Lung microvascular endothelial cell (primary cell): ENCODE data around the gene BLOC1S3. TPM values are rescaled to one million over a fixed set of nuclear protein-coding genes. Genes with fewer than 3 reads are reported as not detected.
A peak's percentile ranks its signal among the peaks of the same experiment; 100 is the strongest.

ENCODE experiments used
- DNase-seq, 2 donors: peaks; one replicate each; pipeline versions ENCODE4 v3.0.0 to v3.0.0-alpha.2; 2010; ENCODE audit warnings: low read depth in 2 of 2
- total RNA-seq: library from RNA; depleted of rRNA; stranded (reverse); fragments of >200 nt; gene quantifications from 2 replicates; pipeline ENCODE4 v1.2.1, GENCODE V29; 2014

BLOC1S3 gene
- total RNA-seq, 1 donor from 2014 or later: 3.8 TPM

GRCh38 chr19:45161738-45162607, 16.6 kb upstream of the BLOC1S3 start:
- DNase-seq: peak; percentile 38 to 82

GRCh38 chr19:45162608-45163143, 15.9 kb upstream of the BLOC1S3 start:
- DNase-seq: no peak

DNA sequence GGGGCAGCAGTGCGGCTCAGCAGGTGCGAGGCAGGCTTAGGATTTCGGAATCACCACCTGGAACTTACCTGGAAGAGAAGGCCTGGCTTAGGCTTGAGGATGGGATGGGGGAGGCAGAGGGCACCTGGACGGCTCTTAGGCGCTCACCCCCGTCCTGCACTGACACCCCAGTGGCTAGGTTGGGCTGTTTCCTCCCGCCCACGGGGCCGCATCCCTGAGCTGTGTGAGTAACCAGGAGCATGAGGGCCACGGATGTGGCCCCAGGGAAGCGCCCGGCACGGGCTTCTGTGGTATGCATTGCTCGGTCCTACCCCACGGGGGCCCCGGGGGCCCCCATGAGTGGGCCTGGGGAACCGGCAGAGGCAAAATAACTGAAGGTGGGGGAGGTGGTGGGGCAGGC, 15.4 kb upstream of the BLOC1S3 start:
- no peak for DNase-seq

DNA sequence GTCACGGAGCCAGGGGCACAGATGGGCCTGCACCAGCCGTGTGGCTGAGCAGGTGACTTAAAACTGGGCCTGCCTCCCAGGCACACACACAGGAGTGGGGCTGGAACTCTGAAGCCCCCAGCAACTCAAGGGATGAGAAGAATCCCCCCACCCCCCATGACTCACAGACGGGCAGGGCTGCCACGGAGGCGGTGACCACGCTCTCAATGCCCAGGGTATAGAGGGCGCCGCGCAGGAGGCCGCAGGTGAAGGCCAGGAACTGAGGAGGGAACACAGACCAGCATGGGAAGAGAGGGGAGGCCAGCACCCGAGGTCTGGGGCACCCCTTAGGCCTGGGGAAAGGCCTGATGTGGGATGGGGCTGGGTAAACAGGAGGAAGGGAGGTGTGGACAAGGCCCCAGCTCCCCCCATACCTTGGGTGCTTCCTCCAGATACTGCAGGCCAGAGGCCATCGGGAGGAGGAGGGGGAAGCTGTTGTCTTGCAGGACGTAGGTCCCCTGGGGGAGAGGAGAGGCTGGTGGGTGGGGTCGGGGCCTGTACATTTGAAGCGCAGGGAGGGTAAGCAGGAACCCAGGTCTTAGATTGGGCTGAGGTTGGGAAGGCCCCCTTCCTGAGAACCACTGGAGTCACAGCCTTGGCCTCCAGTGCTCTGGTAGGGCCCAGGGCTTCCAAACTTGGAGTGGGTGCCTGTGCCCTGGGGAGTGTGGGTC, 14.7 kb upstream of the BLOC1S3 start:
- no peak for DNase-seq

DNA sequence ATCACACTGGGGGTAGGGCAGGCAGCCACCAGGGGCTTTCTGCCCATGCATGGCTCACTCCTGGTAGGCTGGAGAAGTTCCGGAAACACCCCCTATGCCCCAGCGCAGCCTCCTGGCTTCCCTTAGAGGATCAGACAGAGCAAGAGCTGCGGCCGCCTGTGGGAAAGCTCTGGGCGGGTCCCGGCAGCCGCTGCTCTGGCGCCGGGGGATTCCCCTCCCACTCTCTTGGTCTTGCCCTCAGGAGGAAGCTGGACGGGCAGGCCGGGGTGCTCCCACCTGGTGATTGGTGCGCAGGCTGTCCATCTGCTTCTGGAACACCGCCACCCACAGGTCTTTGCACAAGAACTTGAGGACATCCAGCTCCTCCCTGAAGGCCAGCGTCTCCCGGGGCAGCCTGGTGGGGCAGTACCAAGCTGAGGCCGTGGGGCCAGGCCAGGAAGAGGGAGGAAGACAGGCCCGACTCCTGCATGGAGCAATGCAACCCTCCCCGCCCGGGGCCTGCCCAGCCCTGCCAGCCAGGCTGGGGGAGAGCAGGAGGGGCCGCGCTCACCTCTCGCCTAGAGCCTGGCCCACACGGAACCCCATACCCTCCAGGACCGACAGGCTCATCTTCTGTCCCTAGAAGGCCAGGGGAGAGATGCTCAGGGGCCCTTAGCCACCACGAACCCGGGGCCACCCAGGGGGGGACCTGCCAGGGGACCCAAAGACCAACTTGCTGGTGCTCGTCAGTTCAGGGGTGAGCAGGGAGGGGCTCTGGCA, 13.8 kb upstream of the BLOC1S3 start:
- peak; percentile 22 to 51 for DNase-seq

GRCh38 chr19:45166723-45167252, 11.8 kb upstream of the BLOC1S3 start:
- DNase-seq: peak; percentile 14 to 50

- no peak for DNase-seq
Measured at GRCh38 chr19:45168767-45169351, 9.7 kb upstream of the BLOC1S3 start.

GRCh38 chr19:45169602-45170001, 9.0 kb upstream of the BLOC1S3 start:
- DNase-seq: no peak

DNA sequence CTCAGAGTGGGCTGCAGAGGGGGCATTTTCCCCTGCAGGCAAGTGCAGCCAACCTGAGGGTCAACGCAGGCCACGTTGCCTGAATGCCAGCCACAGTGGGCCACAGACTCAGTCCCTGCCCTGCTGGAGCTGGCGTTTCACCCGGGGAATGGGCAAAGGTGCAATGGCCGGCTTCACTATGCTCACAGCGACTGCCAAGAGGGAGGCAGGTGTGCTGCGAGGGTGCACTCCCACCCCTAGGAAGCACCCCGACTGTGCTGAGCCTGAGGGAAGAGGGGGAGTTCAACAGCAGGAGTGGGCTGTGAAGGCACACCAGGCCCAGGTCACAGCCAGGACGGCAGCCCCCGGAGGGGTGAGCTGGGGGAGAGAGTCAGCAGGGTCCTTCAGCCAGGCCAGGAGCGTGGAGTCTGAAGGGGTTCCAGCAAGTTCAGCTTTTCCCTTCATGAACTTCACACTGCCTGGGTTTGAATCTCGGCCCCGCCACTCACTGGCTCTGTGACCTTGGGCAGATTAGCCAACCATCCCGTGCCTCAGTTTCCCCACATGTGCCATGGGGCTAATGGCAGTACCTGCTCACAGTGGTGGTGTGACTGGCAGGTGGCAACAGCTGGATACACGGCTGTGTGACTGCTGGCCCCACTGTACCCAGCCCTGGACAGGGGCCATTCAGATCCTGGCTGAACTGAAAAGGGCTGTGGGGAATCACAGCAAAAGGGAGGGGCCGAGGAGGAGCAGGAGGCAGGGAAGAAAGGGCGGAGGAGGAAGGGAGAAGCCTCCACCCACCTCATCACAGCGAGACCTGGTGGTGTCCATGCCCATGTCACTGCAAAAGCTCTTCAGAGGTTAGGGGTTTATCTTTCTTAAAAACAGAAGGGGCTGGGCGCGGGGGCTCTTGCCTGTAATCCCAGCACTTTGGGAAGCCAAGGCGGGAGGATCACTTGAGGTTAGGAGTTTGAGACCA, 8.2 kb upstream of the BLOC1S3 start:
- no peak for DNase-seq

DNA sequence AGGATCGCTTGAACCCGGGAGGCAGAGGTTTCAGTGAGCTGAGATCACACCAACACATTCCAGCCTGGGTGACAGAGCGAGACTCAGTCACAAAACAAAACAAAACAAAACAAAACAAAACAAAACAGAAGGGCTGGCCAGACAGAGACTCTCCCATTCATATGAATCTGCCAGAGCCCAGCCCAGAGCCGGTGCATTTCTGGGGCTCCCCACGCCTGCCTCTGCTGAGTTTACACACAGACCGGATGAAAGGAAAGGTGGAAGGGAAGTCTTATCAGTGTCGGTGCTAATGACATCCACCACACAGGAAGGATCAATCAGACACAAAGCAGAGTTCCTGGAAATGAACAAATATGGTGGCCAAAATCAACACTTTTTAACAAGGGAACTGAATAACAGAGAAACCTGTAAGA, 7.4 kb upstream of the BLOC1S3 start:
- peak; percentile 41 to 80 for DNase-seq

DNA sequence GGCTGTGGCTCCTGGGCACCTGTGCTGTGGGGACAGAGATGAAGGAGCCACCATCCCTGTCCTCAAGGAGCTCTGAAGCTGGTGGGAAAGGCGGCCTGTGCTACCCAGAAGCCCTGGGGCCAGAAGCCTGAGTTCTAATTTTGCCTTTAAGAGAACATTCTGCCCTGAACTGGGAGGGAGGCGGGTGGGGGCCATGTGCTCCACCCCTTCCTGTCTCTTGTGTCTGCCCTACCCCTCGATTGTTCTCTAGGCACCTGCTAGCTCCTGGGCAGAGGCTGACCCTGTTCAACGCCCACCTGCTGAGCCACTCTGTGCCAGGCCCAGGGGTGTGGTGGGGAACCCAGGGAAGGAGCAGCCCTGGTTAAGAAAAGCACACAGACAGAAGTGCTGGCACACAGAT, 6.4 kb upstream of the BLOC1S3 start:
- no peak for DNase-seq

- no peak for DNase-seq
Measured at GRCh38 chr19:45172611-45173208, 5.9 kb upstream of the BLOC1S3 start.

DNA sequence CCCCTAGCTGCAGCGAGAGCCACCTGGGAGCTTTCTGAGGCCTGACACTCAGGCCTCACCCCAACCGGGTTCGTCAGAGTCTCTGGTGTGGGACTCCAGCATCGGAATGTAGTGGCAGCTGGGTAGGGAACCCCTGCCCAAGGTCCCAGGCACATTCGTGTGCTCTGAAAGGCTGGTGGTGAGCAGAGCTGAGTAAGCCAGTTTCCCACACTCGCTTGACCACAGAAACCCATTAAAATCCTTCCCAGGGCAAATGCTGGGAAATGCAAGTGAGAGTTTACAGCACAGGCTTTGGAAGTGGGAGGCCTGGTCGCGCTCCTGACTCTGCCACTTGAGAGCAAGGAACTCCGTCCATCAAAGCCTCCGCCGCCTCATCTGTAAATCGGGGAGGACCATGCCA, 4.8 kb upstream of the BLOC1S3 start:
- DNase-seq: no peak

GRCh38 chr19:45175515-45176345, 2.9 kb upstream of the BLOC1S3 start:
- DNase-seq: no peak

GRCh38 chr19:45177817-45178261, 745 bp upstream of the BLOC1S3 start, which contains the start of gene TRAPPC6A:
TRAPPC6A (minus strand) TSS chr19:45178237; CDS start chr19:45178218, 19 bp downstream.
- DNase-seq: peak in 1 of 2 donors; percentile 43

DNA sequence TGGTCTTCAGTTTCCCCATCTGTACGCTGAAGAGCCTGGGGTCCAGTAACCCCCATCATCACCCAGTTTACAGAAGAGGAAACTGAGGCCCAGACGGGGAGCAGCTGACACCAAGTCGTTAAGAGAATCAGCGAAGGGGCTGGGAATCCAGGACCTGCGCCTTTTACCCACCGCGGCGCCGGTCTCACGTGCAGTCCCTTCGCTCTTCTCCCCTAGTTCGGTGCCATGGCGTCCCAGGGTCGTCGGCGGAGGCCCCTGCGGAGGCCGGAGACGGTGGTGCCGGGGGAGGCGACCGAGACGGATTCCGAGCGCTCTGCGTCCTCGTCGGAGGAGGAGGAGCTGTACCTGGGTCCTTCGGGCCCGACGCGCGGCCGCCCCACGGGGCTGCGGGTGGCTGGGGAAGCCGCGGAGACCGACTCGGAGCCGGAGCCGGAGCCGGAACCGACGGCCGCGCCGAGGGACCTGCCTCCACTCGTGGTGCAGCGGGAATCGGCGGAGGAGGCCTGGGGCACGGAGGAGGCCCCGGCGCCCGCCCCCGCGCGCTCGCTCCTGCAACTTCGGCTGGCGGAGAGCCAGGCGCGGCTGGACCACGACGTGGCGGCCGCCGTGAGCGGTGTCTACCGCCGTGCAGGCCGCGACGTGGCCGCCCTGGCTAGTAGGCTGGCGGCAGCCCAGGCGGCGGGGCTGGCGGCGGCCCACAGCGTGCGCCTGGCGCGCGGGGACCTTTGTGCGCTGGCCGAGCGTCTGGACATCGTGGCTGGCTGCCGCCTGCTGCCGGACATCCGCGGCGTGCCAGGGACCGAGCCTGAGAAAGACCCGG, 698 bp downstream of the BLOC1S3 start:
- peak; percentile 43 to 44 for DNase-seq

- no peak for DNase-seq
Measured at GRCh38 chr19:45179892-45180370, 1.3 kb downstream of the BLOC1S3 start.
